Neural cell (in vitro differentiated cells): ENCODE results near the gene DOK6. TPM values are rescaled to one million over a fixed set of nuclear protein-coding genes. Genes with fewer than 3 reads are reported as not detected.

Experiments used
- H2AFZ ChIP-seq: fragments of 200-600, 300-800 bp; sonication (generic), shearing (Covaris generic); 2 replicates; pipeline ENCODE4 v1.6.0; 2014; ENCODE audit warnings: low read depth, mild to moderate bottlenecking, antibody characterized with exemption, low read length, moderate library complexity
- H3F3A ChIP-seq: fragments of 200-600 bp; shearing (Covaris generic); 2 replicates; pipeline ENCODE4 v1.6.1; 2016; ENCODE audit warnings: mild to moderate bottlenecking, moderate library complexity, mixed read lengths, antibody characterized with exemption, low read length; ENCODE audit not compliant: insufficient read depth, poor library complexity, severe bottlenecking
- H3K27ac ChIP-seq: fragments of 200-600, 300-800 bp; sonication (generic), shearing (Covaris generic); 2 replicates; pipeline ENCODE4 v1.5.1; 2014; ENCODE audit warnings: mild to moderate bottlenecking, low read length, moderate library complexity
- H3K27me3 ChIP-seq: fragments of 300-800, 200-600 bp; sonication (generic), shearing (Covaris generic); 2 replicates; pipeline ENCODE4 v1.6.0; 2014; ENCODE audit warnings: mild to moderate bottlenecking, low read depth, low read length, moderate library complexity; ENCODE audit not compliant: insufficient read depth
- H3K36me3 ChIP-seq: fragments of 300-800, 200-600 bp; sonication (generic), shearing (Covaris generic); 2 replicates; pipeline ENCODE4 v1.5.1; 2014; ENCODE audit warnings: mild to moderate bottlenecking, antibody characterized with exemption, low read length, moderate library complexity; ENCODE audit not compliant: insufficient read depth
- H3K4me2 ChIP-seq: fragments of 300-800, 200-600 bp; sonication (generic), shearing (Covaris generic); 2 replicates; pipeline ENCODE4 v1.6.0; 2014; ENCODE audit warnings: mild to moderate bottlenecking, low read length
- H3K4me3 ChIP-seq: fragments of 300-800, 200-600 bp; sonication (generic), shearing (Covaris generic); 2 replicates; pipeline ENCODE4 v1.5.1; 2014; ENCODE audit warnings: mild to moderate bottlenecking, low read length, moderate library complexity
- H3K79me2 ChIP-seq: fragments of 200-600 bp; shearing (Covaris generic); replicated peaks from 2 replicates; pipeline ENCODE4 v1.6.0; 2014; ENCODE audit warnings: mild to moderate bottlenecking, low read length, moderate library complexity; ENCODE audit not compliant: insufficient read depth
- H3K9ac ChIP-seq: fragments of 300-800, 200-600 bp; sonication (generic), shearing (Covaris generic); 2 replicates; pipeline ENCODE4 v1.6.1; 2016; ENCODE audit warnings: mild to moderate bottlenecking, low read length, mixed read lengths
- H3K9me2 ChIP-seq: fragments of 200-600 bp; shearing (Covaris generic); 2 replicates; pipeline ENCODE4 v1.6.1; 2016; ENCODE audit warnings: mild to moderate bottlenecking, low read length, mixed read lengths; ENCODE audit not compliant: insufficient read depth
- H3K9me3 ChIP-seq: fragments of 200-600, 300-800 bp; sonication (generic), shearing (Covaris generic); 2 replicates; pipeline ENCODE4 v1.6.1; 2016; ENCODE audit warnings: mild to moderate bottlenecking, mixed run types, low read length, moderate library complexity, mixed read lengths
- H4K20me1 ChIP-seq: fragments of 200-600 bp; shearing (Covaris generic); 2 replicates; pipeline ENCODE4 v1.6.1; 2016; ENCODE audit warnings: mild to moderate bottlenecking, mixed run types; ENCODE audit not compliant: insufficient read depth
- EP300 ChIP-seq: fragments of 450-650 bp; conservative IDR thresholded peaks from 2 replicates; pipeline ENCODE4 v1.6.1; 2014; ENCODE audit warnings: antibody characterized with exemption, mild to moderate bottlenecking, moderate library complexity; ENCODE audit not compliant: poor library complexity, severe bottlenecking
- EZH2 ChIP-seq: fragments of 200-600, 300-800 bp; shearing (Covaris generic), sonication (generic); IDR thresholded peaks from 2 replicates; pipeline ENCODE4 v1.6.1; 2014; ENCODE audit warnings: antibody characterized with exemption, low read length, borderline replicate concordance, mild to moderate bottlenecking; ENCODE audit not compliant: insufficient read depth, poor library complexity, severe bottlenecking
- MXI1 ChIP-seq: fragments of 450-650 bp; conservative IDR thresholded peaks from 2 replicates; pipeline ENCODE4 v1.6.1; 2014; ENCODE audit warnings: antibody characterized with exemption, mild to moderate bottlenecking; ENCODE audit not compliant: poor library complexity, severe bottlenecking
- POLR2AphosphoS5 ChIP-seq: IDR thresholded peaks from 2 replicates; pipeline ENCODE4 v1.6.1; 2012
- RAD21 ChIP-seq: fragments of 450-650 bp; conservative IDR thresholded peaks from 2 replicates; pipeline ENCODE4 v1.6.1; 2014; ENCODE audit warnings: antibody characterized with exemption, mild to moderate bottlenecking, moderate library complexity
- SMC3 ChIP-seq: fragments of 450-650 bp; conservative IDR thresholded peaks from 2 replicates; pipeline ENCODE4 v1.6.1; 2014; ENCODE audit warnings: antibody characterized with exemption, mild to moderate bottlenecking, moderate library complexity; ENCODE audit not compliant: poor library complexity
- TAF1 ChIP-seq: IDR thresholded peaks from 2 replicates; pipeline ENCODE4 v1.6.1; 2012; ENCODE audit warnings: low read depth
- polyA plus RNA-seq: library from polyadenylated mRNA; depleted of rRNA; stranded (reverse); fragments of >200 nt; gene quantifications from 2 replicates; pipeline ENCODE4 v1.2.3, GENCODE V29; 2014
- TF ChIP-seq, protein P1 (sequence below): fragments of 450-650 bp; IDR thresholded peaks from 2 replicates; pipeline ENCODE4 v1.5.1; 2014; ENCODE audit warnings: antibody characterized with exemption, mild to moderate bottlenecking, moderate library complexity; ENCODE audit not compliant: poor library complexity, severe bottlenecking
- TF ChIP-seq, protein P2 (sequence below): IDR thresholded peaks from 2 replicates; pipeline ENCODE4 v1.6.1; 2012; ENCODE audit warnings: borderline replicate concordance

DOK6 gene
- polyA plus RNA-seq, 1 donor from 2014 or later, result 9.7 TPM

DNA sequence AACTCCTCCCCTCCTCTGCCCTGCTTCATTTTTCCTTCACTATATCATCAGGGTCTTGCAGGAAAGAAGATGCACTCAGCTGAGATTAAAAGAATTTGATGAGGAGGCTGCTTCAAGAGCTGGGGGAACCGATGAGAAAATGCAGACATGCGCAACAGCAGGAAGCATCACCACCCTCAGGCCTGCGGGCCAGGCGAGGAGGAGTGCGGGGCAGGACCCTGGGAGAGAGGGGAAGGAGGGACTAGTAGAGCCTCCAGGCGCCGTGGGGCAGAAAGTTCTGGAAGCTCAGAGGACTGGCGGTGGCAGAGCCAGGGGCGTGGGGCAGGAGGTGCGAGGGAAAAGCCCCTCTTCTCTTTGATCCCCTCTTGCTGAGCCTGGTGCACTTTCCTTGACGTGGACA is 438.8 kb downstream of the DOK6 start:
- no peaks in the 10 kb centered on the region for H3K36me3 ChIP-seq
- no peaks in the 10 kb centered on the region for H3F3A ChIP-seq
- no peaks in the 10 kb centered on the region for H3K9me2 ChIP-seq
- no peaks in the 10 kb centered on the region for H3K9me3 ChIP-seq
- no peak overlapping the region for H3K27ac ChIP-seq
- no peaks in the 10 kb centered on the region for H3K79me2 ChIP-seq
- H3K27me3 ChIP-seq, result no peaks in the 10 kb centered on the region
- no peaks in the 10 kb centered on the region for H4K20me1 ChIP-seq
- no peak overlapping the region for H2AFZ ChIP-seq
- H3K4me3 ChIP-seq, result no peak overlapping the region
- TF ChIP-seq POLR2AphosphoS5 (no peak), EP300 (no peak), EZH2 (no peak), TAF1 (no peak), MXI1 (no peak), SMC3 (no peak), RAD21 (no peak)
- TF ChIP-seq, protein P1, sequence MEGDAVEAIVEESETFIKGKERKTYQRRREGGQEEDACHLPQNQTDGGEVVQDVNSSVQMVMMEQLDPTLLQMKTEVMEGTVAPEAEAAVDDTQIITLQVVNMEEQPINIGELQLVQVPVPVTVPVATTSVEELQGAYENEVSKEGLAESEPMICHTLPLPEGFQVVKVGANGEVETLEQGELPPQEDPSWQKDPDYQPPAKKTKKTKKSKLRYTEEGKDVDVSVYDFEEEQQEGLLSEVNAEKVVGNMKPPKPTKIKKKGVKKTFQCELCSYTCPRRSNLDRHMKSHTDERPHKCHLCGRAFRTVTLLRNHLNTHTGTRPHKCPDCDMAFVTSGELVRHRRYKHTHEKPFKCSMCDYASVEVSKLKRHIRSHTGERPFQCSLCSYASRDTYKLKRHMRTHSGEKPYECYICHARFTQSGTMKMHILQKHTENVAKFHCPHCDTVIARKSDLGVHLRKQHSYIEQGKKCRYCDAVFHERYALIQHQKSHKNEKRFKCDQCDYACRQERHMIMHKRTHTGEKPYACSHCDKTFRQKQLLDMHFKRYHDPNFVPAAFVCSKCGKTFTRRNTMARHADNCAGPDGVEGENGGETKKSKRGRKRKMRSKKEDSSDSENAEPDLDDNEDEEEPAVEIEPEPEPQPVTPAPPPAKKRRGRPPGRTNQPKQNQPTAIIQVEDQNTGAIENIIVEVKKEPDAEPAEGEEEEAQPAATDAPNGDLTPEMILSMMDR, result no peak
- TF ChIP-seq, protein P2, sequence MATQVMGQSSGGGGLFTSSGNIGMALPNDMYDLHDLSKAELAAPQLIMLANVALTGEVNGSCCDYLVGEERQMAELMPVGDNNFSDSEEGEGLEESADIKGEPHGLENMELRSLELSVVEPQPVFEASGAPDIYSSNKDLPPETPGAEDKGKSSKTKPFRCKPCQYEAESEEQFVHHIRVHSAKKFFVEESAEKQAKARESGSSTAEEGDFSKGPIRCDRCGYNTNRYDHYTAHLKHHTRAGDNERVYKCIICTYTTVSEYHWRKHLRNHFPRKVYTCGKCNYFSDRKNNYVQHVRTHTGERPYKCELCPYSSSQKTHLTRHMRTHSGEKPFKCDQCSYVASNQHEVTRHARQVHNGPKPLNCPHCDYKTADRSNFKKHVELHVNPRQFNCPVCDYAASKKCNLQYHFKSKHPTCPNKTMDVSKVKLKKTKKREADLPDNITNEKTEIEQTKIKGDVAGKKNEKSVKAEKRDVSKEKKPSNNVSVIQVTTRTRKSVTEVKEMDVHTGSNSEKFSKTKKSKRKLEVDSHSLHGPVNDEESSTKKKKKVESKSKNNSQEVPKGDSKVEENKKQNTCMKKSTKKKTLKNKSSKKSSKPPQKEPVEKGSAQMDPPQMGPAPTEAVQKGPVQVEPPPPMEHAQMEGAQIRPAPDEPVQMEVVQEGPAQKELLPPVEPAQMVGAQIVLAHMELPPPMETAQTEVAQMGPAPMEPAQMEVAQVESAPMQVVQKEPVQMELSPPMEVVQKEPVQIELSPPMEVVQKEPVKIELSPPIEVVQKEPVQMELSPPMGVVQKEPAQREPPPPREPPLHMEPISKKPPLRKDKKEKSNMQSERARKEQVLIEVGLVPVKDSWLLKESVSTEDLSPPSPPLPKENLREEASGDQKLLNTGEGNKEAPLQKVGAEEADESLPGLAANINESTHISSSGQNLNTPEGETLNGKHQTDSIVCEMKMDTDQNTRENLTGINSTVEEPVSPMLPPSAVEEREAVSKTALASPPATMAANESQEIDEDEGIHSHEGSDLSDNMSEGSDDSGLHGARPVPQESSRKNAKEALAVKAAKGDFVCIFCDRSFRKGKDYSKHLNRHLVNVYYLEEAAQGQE, result no peak
- H3K9ac ChIP-seq, result no peak overlapping the region
- H3K4me2 ChIP-seq, result no peak overlapping the region

DNA sequence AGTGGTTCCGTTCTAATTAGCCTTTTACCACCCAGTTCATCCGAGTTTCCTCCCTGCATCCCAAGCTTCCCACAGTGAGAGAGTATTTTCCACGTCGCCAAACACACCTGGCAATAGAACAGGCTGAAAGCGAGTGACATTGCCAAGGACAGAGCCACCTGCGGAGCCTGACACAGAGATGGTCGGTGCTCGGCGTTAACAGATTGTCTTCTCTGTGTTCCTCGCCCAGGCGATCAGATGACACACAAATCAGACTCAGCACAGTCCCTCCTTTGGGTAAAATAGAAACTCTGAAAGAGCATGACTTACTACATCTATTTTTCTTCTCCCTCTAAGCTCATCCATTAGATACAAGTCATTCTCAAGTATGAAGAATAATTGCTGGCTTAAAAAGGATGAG is 439.3 kb downstream of the DOK6 start:
- H3K27ac ChIP-seq, result no peak overlapping the region
- no peaks in the 10 kb centered on the region for H3K9me2 ChIP-seq
- no peaks in the 10 kb centered on the region for H3K79me2 ChIP-seq
- no peaks in the 10 kb centered on the region for H3K36me3 ChIP-seq
- TF ChIP-seq, protein P1, result no peak
- TF ChIP-seq RAD21 (no peak), SMC3 (no peak), MXI1 (no peak), EZH2 (no peak)
- TF ChIP-seq, protein P2, result no peak
- no peak overlapping the region for H3K4me3 ChIP-seq
- H3K9ac ChIP-seq, result no peak overlapping the region
- H4K20me1 ChIP-seq, result no peaks in the 10 kb centered on the region
- no peaks in the 10 kb centered on the region for H3K9me3 ChIP-seq
- no peak overlapping the region for H2AFZ ChIP-seq
- no peaks in the 10 kb centered on the region for H3F3A ChIP-seq
- no peaks in the 10 kb centered on the region for H3K27me3 ChIP-seq
- H3K4me2 ChIP-seq, result no peak overlapping the region
